ENCODE results near the gene CLSTN2.

- no peak for TF ChIP-seq POLR2A (IDR thresholded peaks at IDR 0.05)
- TF ChIP-seq CTCF (IDR thresholded peaks at IDR 0.05): no peak
Observed at GRCh38 chr3:140051019-140051957, 116.3 kb downstream of the CLSTN2 start.
